ENCODE measurements around the gene NIPBL. TPM values are rescaled to one million over a fixed set of nuclear protein-coding genes. Genes with fewer than 3 reads are reported as not detected.
"Not testable (repeated sequence)": the region's sequence is repeated elsewhere in the genome, so short reads cannot be mapped to it uniquely, and the experiment has no call there.

Gene NIPBL
- total and polyA plus RNA-seq, 2 donors = 15.9 to 111 TPM

DNA sequence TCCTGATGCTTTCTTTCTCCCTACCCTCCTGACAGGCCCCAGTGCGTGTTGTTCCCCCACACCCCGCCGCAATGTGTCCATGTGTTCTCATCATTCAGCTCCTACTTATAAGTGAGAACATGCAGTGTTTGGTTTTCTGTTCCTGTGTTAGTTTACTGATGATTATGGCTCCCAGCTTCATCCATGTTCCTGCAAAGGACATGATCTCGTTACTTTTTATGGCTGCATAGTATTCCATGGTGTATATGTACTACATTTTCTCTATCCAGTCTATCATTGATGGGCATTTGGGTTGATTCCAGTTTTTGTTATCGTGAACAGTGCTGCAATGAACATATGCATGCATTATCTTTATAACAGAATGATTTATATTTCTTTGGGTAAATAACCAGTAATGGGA, 222.7 kb downstream of the NIPBL start:
- not testable (repeated sequence) for H3K27ac ChIP-seq (ENCODE audit: low read depth); H3K4me3 ChIP-seq (ENCODE audit: low read depth, low read length); H3K4me1 ChIP-seq (ENCODE audit: insufficient read depth); DNase-seq (ENCODE audit: extremely low spot score); H3K36me3 ChIP-seq (ENCODE audit: insufficient read depth)
- WGBS = 95% methylated on average over 5 of the region's 5 CpGs

DNA sequence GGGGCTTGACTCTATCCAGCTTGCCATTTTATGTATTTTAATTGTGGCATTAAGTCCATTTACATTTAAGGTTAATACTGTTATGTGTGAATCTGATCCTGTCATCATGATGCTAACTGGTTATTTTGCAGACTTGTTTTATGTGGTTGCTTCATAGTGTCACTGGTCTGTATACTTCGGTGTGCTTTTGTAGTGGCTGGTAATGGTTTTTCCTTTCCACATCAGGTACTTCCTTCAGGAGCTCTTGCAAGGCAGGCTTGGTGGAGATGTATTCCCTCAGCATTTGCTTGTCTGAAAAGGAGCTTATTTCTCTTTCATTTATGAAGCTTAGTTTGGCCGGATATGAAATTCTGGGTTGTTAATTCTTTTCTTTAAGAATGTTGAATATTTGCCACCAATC, 226.7 kb downstream of the NIPBL start:
- 92% methylated on average over 2 of the region's 2 CpGs for WGBS

DNA sequence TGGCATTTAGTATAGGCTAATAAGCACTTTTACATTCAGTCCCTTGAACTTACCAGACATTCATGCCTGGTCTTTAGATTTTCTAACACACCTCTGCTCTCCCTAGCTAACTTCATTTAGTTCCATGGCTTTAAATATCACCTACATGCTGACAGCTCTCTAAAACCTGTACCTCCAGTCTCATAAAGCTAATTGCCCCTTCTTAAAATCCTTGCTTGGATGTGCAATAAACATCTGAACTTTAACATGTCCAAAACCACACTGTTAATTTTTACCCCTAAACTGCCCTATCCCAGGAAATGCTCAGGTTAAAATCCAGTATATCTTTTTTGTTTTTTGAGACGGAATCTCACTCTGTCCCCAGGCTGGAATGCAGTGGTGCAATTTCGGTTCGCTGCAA, 232.8 kb downstream of the NIPBL start:
- H3K36me3 ChIP-seq (ENCODE audit: insufficient read depth) = peaks cover 12% of the 10 kb centered on the region
- no peak overlapping the region for H3K4me3 ChIP-seq (ENCODE audit: low read depth, low read length)
- 97% methylated on average over 3 of the region's 3 CpGs for WGBS
- no peak overlapping the region for H3K27ac ChIP-seq (ENCODE audit: low read depth)
- DNase-seq (ENCODE audit: extremely low spot score) = no peak
- no peaks in the 10 kb centered on the region for H3K4me1 ChIP-seq (ENCODE audit: insufficient read depth)

More for the DNA sequence above, 226.7 kb downstream of the NIPBL start:
- DNase-seq (ENCODE audit: extremely low spot score) = no peak
- Histone ChIP-seq H3K36me3 (ENCODE audit: insufficient read depth) (peaks cover 4% of the 10 kb centered on the region), H3K4me1 (ENCODE audit: insufficient read depth) (no peaks in the 10 kb centered on the region), H3K4me3 (ENCODE audit: low read depth, low read length) (no peak overlapping the region), H3K27ac (ENCODE audit: low read depth) (no peak overlapping the region)

DNA sequence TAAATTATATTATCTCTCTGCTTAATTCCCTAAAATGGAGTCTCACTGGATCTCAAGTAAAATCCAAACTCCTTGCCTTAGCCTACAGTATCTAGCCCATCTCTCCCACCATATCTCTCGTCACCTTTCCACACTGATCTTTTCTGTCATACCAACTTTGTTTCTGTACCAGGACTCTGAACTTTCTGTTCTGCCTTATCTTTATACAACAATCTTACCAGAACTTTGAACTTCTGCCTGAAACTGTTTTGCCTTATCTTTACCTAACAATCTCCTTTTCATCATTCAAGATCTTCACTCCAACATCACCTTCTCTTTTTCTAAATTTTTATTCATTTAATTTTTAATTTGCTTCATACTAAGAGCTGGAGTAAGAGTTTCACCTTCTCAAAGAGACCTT, 233.6 kb downstream of the NIPBL start:
- Histone ChIP-seq H3K36me3 (ENCODE audit: insufficient read depth) (peaks cover 9% of the 10 kb centered on the region), H3K4me3 (ENCODE audit: low read depth, low read length) (no peak overlapping the region), H3K27ac (ENCODE audit: low read depth) (no peak overlapping the region), H3K4me1 (ENCODE audit: insufficient read depth) (no peaks in the 10 kb centered on the region)
- no peak for DNase-seq (ENCODE audit: extremely low spot score)
- WGBS = 99% methylated on average over 1 of the region's 1 CpG

DNA sequence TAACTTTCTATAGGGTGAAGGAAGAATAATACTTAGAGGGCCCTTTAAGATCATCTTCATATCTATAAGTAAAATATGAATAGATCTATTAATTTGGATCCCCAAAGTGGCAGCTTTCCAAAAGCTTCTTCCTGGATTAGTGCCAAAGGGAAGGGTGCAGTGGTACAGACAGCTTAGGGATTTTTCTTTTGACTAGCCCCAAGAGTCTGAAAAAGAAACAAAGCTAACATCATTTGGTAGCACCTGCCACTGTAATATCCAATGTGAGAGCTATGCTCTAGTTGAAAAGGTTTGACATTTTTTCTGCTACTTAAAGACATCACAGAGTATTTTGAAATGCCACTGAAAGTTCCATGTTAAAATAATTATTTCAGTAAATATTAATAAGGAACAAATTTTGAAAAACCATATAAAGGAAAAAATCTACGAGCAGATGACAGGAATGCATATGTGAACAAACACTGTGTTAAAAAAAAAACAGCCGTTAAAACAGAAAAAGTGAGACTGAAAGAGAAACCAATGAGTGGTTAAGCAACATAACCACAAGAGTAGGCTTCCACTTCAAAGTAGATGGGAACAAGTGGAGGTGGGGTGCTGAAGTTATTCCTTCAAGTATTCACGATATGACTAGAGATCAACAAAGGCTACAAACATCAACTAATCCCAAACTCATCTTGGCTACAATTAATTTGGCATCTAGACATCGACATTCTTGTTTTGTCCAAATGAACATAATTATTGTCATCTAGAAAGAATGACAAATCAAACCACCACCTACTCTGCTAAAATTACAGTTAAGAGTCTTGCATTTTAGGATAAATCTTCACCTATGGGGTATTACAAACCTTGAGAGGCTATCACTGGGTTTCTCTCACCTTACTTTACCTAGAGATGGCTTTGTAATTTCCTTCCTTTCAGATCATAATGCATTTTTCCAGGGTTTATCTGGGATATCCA, 235.1 kb downstream of the NIPBL start:
- 88% methylated on average over 4 of the region's 4 CpGs for WGBS

DNA sequence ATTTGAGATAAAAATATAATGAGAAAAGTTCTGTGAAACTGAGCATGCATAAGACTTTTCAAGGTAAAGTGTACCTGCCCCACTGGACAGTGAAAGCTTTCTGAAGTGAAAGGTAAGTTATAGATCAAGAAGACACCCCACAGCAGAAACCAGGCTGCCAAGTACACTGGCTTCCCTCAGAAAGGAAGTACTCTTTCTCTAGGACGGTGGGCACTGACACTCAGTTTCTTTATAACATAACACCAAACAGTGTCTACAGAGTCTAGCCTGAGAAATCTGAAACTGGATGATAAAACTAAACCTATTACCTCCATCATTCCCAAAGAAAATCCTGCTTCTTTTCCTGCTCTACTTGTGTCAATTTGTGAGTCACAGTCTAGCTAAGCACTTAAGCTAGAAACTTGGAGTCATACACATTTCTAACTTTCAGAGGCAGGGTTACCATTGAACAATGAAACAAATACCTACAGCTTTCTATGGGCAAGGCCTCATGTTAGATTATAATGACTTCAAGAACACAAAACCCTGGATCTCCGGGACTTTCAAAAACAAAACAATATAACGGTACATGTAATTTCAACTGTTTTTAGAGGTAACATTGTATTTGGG, 235.9 kb downstream of the NIPBL start:
- H3K4me3 ChIP-seq (ENCODE audit: low read depth, low read length) = no peak overlapping the region
- no peaks in the 10 kb centered on the region for H3K4me1 ChIP-seq (ENCODE audit: insufficient read depth)
- 91% methylated on average over 3 of the region's 3 CpGs for WGBS
- no peak for DNase-seq (ENCODE audit: extremely low spot score)
- peaks cover 11% of the 10 kb centered on the region for H3K36me3 ChIP-seq (ENCODE audit: insufficient read depth)
- H3K27ac ChIP-seq (ENCODE audit: low read depth) = no peak overlapping the region

More for the DNA sequence above, 235.1 kb downstream of the NIPBL start:
- Histone ChIP-seq H3K27ac (ENCODE audit: low read depth) (no peak overlapping the region), H3K4me1 (ENCODE audit: insufficient read depth) (no peaks in the 10 kb centered on the region), H3K4me3 (ENCODE audit: low read depth, low read length) (no peak overlapping the region), H3K36me3 (ENCODE audit: insufficient read depth) (peaks cover 11% of the 10 kb centered on the region)
- DNase-seq (ENCODE audit: extremely low spot score) = no peak
